A549 (cell line): Measurements from ENCODE around the gene HECTD4.

ENCODE experiments used
- EP300 ChIP-seq, 2 experiments: fragments of >200 bp; sonication (Bioruptor Twin); formaldehyde crosslinking; IDR thresholded peaks; 2 replicates in 1 of 2; 3 replicates in 1 of 2; pipeline ENCODE4 v1.6.1; 2016 to 2017
- ESRRA ChIP-seq: fragments of 150-350 bp; IDR thresholded peaks from 2 replicates; pipeline ENCODE4 v1.6.1; 2014; ENCODE audit warnings: mild to moderate bottlenecking, low read length, borderline replicate concordance
- HOXB13 ChIP-seq: fragments of 250-450 bp; sonication (Bioruptor Pico); IDR thresholded peaks from 2 replicates; pipeline ENCODE4 v1.5.0; 2020; ENCODE audit warnings: low read depth, mild to moderate bottlenecking, moderate library complexity
- JUNB ChIP-seq: fragments of >200 bp; sonication (Bioruptor Twin); formaldehyde crosslinking; IDR thresholded peaks from 2 replicates; pipeline ENCODE4 v1.6.1; 2016
- MAFK ChIP-seq: fragments of 450-650 bp; IDR thresholded peaks from 2 replicates; pipeline ENCODE4 v1.6.1; 2014; ENCODE audit not compliant: partially characterized antibody
- MAX ChIP-seq: IDR thresholded peaks from 2 replicates; pipeline ENCODE4 v1.6.1; 2012
- MYC ChIP-seq: IDR thresholded peaks from 2 replicates; pipeline ENCODE4 v1.6.1; 2012; ENCODE audit warnings: mild to moderate bottlenecking, inconsistent platforms, low read length, improper control_type of control experiment, borderline replicate concordance
- PHF8 ChIP-seq: fragments of 200-600 bp; sonication (generic); IDR thresholded peaks from 2 replicates; pipeline ENCODE4 v1.6.1; 2016; ENCODE audit warnings: low read depth, mild to moderate bottlenecking, antibody characterized with exemption, moderate library complexity, borderline replicate concordance
- RAD21 ChIP-seq, 2 experiments: fragments of >200 bp in 1 of 2; sonication (Bioruptor Twin) in 1 of 2; formaldehyde crosslinking in 1 of 2; IDR thresholded peaks in 1 of 2; conservative IDR thresholded peaks in 1 of 2; 2 replicates in 1 of 2; 3 replicates in 1 of 2; pipeline ENCODE4 v1.6.1; 2012 to 2018; ENCODE audit warnings: inconsistent platforms in 1 of 2
- RFX5 ChIP-seq: fragments of 450-650 bp; IDR thresholded peaks from 2 replicates; pipeline ENCODE4 v1.7.1; 2014; ENCODE audit warnings: antibody characterized with exemption, mild to moderate bottlenecking, moderate library complexity
- RNF2 ChIP-seq: fragments of 200-600 bp; sonication (generic); IDR thresholded peaks from 2 replicates; pipeline ENCODE4 v1.6.1; 2016; ENCODE audit warnings: low read depth, mild to moderate bottlenecking, antibody characterized with exemption, moderate library complexity, borderline replicate concordance
- SMC3 ChIP-seq: fragments of >200 bp; sonication (Bioruptor Twin); formaldehyde crosslinking; IDR thresholded peaks from 3 replicates; pipeline ENCODE4 v1.6.1; 2018; ENCODE audit warnings: inconsistent platforms
- TF ChIP-seq, protein P1 (sequence below): fragments of >200 bp; sonication (Bioruptor Twin); formaldehyde crosslinking; IDR thresholded peaks from 3 replicates; pipeline ENCODE4 v1.5.1; 2016
- TF ChIP-seq, protein P2 (sequence below): IDR thresholded peaks from 2 replicates; pipeline ENCODE4 v1.6.1; 2012

DNA sequence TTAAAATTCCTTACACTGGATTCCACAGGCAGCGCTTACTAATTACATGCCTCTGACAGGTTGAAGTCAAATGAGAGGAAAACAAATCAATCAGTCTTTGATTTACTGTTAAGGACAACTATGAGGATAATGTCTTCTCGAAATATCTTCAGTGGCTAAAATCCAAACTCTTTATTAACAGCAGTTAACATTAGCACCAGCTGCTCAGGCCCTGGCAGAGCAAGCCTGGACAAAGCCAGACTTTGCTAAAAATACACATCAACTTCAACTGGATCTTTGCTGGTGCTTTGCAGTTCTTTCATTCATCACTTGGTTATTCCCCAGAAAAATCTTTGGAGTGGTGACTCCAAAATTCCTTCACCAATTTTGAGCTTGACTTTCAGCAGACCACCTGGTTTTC lies 98.7 kb downstream of the HECTD4 start:
- TF ChIP-seq, protein P1, sequence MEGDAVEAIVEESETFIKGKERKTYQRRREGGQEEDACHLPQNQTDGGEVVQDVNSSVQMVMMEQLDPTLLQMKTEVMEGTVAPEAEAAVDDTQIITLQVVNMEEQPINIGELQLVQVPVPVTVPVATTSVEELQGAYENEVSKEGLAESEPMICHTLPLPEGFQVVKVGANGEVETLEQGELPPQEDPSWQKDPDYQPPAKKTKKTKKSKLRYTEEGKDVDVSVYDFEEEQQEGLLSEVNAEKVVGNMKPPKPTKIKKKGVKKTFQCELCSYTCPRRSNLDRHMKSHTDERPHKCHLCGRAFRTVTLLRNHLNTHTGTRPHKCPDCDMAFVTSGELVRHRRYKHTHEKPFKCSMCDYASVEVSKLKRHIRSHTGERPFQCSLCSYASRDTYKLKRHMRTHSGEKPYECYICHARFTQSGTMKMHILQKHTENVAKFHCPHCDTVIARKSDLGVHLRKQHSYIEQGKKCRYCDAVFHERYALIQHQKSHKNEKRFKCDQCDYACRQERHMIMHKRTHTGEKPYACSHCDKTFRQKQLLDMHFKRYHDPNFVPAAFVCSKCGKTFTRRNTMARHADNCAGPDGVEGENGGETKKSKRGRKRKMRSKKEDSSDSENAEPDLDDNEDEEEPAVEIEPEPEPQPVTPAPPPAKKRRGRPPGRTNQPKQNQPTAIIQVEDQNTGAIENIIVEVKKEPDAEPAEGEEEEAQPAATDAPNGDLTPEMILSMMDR: no peak
- TF ChIP-seq EP300 (IDR thresholded peaks at IDR 0.05) (no peak), SMC3 (no peak), MYC (no peak), RFX5 (no peak), MAX (no peak), PHF8 (no peak), ESRRA (no peak), RAD21 (conservative IDR thresholded peaks at IDR 0.05 in 1 of 2, IDR thresholded peaks at IDR 0.05 in 1 of 2) (no peak), JUNB (no peak), HOXB13 (CRISPR knock-in tag) (no peak), RNF2 (no peak), MAFK (no peak)
- TF ChIP-seq, protein P2, sequence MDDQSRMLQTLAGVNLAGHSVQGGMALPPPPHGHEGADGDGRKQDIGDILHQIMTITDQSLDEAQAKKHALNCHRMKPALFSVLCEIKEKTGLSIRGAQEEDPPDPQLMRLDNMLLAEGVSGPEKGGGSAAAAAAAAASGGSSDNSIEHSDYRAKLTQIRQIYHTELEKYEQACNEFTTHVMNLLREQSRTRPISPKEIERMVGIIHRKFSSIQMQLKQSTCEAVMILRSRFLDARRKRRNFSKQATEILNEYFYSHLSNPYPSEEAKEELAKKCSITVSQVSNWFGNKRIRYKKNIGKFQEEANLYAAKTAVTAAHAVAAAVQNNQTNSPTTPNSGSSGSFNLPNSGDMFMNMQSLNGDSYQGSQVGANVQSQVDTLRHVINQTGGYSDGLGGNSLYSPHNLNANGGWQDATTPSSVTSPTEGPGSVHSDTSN: no peak
